Posterior vena cava (tissue), 2 donors: ENCODE results near the gene RIMKLB. TPM values are rescaled to one million over a fixed set of nuclear protein-coding genes. Genes with fewer than 3 reads are reported as not detected.
"Not testable (repeated sequence)": the region's sequence is repeated elsewhere in the genome, so short reads cannot be mapped to it uniquely, and the experiment has no call there.

Source experiments
- DNase-seq: peaks from one replicate; pipeline ENCODE4 v3.0.0-alpha.2; 2020; ENCODE audit warnings: low spot score
- intact Hi-C, 2 donors: fragments of 100-400 bp; cut with DNase I; formaldehyde crosslinking; loops; one replicate each; pipeline versions ENCODE4 v1.14.1 to v1.14.2; 2022 to 2023
- total RNA-seq, 2 donors: library from RNA; stranded (reverse); fragmentation: NEBNext Ultra II Directional; extraction: Animal tissue kit (Norgen Biotek cat#: 25700); gene quantifications; one replicate each; pipeline ENCODE4 v1.2.1, GENCODE V29; 2021
- donor health status: DM: yes; HTN: yes; CAD: no.
- donor health status: DM: yes; HTN: yes; CAD: no.

Gene RIMKLB
- total RNA-seq, 2 donors from 2014 or later = 51.1 to 56.3 TPM

DNA sequence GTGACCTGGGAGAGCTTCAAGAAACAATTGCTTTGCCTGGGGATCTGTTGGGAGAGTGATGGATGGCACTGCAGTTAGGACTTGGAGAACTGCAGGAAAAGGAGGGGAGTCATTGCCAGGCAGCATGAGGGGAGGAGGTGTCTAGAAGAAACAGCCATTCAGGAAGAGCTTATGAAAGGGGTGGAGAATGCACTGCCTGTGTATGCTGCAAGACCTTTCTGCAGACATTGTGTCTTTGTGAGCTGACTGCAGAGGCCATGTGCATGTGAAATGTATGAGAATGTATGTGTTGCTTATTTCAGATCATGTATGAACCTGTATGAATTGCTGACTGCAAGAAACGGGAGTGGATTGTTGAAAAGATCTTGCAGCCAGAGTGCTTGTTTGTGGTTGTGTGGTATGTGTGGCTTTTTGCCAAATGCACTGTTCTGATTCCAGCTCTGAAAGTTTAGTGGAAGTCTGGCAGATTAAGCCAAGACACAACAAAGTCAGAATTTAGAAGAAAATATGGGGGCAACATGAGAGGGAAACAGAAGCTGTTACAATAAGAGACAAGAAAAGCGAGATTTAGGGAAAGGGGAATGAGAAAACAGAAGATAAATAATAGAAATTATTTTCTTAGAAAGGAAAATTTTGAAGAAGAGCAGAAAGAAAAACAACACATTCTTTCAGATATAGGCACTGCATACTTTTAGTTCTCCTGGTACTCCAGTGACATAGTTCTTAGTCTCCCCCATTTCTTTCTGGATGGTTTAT lies 9.8 kb upstream of the RIMKLB start:
- DNase-seq = no peak
- intact Hi-C loops = loop anchor here in 1 of 2 donors (10.0 kb wide), 1 partner anchor 137 kb away; the partner anchor contains the start of gene A2ML1

DNA sequence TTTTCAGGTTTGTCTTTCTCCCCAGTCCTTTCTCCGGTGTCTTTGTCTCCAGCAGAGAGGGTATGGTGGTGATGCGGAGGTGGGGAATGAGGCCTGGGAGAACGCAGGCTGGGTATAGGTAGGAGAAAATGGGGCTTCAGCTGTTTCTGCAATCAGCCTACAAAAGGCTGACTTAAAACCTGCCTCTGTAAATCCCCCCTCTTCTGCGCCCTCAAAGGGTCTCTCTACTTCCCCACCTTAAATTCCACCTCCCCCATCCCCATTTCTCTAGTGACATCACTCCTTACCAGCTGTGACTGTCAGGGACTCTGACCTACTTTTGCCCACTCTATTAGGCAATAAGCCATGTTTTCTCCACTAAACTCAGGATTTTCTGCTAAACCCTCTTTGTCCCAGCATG lies 8.1 kb upstream of the RIMKLB start:
- intact Hi-C loops = loop anchor here in 1 of 2 donors (10.0 kb wide), 1 partner anchor 135 kb away; the partner anchor contains the start of gene A2ML1
- DNase-seq = no peak

DNA sequence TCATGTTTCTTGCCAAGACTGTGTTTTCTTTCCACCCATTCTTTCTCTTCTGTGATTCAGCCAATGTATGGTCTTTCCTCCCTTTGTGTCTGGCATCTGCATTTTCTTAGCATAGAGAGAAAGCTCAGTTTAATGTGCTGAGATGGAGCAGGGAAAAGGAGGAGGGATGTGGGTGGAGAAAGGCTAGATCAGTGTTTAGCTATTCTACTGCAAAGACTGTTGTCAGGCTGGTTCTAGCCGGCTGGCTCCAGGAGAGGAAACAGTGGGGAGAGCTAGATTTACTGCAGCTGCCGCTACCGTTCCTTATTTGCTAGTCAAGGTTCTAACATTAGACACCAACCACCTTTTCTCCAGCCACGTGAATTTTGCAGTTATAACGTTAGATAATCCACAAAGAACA lies 5.2 kb upstream of the RIMKLB start:
- intact Hi-C loops = no loop called here
- DNase-seq = no peak

DNA sequence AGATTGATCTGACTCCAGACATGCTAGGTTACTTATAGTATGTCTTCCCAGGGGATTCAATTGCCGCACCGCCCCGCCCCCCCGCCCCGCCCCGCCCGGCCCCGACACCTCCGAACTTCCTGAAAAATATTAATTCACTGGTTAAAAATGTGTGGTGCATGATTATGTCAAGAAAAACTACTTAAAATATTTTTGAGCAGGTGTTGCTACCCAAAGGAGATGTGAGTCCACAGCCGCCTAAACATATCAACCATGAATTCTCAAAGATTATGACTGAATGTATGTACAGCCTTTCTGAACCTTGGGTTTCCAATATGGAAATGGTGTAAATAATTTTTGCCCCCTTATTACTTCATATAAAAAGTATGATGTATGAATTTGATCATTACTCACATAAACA lies 2.7 kb upstream of the RIMKLB start:
- DNase-seq = no peak
- intact Hi-C loops = no loop called here

DNA sequence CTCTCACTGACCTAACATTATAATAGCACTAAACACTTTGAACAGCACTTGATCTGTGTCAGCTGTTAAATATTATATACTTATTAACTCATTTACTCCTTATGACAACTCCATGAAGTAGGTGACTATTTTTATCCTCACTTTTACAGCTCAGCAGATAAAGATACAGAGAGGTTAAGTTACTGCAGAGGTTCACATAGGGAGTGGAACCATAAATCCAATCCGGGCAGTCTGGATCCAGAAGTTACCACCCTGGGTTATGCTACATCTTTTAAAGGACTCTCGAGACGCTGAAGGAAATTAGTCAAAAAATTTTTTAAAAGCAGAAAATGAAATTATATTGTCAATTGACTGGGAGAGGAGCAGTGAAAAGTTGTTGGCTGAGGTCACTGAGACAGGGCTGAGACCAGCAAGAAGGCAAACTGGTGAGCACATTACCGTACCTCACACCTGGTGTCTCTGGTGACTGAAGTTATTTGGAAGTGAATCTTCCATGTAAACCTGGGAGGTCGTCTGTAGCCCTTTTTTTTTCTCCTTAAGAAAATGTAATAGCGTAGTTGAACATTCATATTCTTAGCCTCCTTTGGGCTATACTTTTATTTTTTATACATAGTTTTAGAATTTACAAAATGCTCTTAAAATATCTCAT lies 1.2 kb upstream of the RIMKLB start:
- intact Hi-C loops = no loop called here
- DNase-seq = no peak

DNA sequence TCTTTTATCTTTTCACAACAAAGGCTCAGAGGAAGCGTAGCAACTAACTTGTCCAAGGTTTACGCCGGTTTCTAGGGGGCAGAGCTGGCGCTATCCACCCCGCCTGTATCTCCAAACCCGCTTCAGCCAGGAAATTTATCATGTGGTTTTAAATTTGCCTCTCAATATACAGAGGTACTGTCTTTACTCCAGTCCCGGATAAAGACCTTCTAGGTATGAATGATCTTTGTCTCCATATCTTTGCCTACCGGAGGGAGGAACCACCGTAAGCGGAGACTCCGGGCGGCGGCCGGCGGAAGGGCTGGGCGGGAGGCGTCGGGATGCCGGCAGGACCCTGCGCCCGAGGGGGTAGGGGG lies 693 bp upstream of the RIMKLB start:
- intact Hi-C loops = no loop called here
- no peak for DNase-seq

DNA sequence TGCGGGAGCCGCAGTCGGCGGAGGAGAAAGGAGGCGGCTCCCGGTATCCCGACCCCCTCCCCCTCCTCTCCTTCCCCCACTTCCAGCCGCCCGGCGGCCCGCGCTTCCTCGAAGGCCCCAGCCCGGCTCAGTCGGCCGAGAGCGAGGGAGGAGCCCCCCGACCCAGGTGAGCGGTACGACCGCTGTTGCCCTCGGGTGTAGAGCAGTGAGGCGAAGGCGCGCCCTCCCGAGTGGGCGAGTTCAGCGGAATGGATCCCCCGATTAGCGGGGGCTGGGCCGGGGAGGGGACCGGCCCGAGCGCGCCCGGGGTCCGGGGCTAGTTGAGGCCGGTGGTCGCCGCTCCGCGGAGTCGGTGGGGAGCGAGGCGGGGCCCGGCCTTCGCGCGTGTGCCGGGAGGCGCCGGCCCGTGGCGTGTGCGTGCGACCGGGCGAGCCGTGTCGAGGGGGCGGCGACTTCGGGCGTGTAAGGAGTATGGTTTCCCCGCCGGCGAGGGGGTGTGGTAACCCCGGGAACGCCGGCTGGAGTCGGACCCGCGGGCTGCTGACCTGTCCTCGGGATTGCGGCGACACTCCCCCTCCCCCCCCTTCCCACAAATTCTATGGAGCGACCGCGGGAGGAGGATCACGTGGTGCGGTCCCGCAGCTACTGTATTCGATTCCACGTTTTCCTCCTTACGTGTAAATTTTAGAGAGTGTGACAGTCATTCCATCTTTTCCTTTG lies 501 bp downstream of the RIMKLB start:
- peak; percentile 91 for DNase-seq
- intact Hi-C loops = no loop called here

DNA sequence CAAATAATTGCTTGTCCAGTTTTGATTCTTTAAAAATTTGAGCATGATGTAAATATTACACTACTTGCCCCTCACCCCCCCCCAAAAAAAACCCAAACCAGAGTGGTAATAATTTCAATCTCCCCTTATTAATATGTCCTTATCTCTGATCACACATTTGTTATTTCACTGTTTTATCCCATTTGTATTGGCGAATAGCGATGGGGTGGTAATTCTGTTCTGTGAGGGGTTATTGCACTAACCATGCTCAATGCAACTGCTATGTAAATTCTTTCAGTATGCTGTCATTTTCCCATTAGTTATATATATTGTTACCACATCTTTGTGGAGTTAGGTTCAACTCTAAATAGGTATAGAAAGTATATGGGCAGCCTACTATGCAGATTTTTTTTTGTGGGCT lies 1.1 kb downstream of the RIMKLB start:
- DNase-seq = no peak
- intact Hi-C loops = no loop called here

DNA sequence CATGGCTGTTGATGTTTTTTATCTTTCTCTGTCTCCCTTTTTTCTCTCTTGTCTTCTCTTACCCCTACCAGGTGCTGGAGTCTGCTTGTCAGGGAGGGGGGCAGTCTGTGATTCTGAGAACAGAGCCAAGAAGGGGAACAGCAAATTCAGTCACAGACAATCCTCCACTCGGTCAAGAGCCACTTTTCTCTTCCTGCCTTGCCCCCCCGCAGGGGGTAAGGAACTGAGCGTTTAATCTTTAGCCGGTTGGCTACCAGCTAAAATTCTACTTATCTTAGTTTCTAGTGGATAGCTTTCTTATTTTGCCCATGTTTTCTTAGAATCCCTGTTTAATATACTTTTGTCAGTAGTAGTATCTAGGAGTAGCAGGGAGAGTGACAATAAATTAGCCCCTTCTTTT lies 1.9 kb downstream of the RIMKLB start:
- intact Hi-C loops = loop anchor here in 1 of 2 donors (10.0 kb wide), 1 partner anchor 55 kb away; no protein-coding TSS in a partner anchor
- DNase-seq = no peak

DNA sequence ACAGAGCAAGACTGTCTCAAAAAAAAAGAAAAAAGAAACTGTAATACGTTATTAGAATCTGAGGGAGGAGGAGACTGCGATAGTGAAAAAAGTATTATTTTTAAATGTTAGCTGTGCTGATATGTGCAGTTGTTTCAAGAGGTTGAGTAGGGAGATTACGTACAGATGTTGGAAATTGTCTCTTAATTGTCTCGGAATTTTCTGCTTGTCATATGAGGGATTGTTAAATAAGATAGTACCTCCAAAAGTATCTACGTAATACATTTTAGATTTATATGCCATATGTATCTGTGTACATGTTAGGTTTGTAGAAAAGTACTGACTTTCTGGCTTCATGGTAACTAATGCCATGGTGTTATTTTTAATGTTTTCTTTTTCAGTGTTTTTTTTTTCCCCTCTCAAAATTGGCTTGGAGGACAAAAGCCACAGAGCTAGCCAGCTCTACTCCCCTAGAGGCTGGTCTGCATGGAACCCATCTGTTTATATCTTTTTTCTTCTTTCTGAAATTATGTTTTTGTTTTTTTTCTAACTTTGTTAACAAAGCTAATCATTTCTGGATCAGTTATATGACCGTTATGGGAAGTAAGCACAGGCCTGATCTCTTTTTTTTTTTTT lies 3.4 kb downstream of the RIMKLB start:
- DNase-seq = no peak
- intact Hi-C loops = loop anchor here in 1 of 2 donors (10.0 kb wide), 1 partner anchor 54 kb away; no protein-coding TSS in a partner anchor

DNA sequence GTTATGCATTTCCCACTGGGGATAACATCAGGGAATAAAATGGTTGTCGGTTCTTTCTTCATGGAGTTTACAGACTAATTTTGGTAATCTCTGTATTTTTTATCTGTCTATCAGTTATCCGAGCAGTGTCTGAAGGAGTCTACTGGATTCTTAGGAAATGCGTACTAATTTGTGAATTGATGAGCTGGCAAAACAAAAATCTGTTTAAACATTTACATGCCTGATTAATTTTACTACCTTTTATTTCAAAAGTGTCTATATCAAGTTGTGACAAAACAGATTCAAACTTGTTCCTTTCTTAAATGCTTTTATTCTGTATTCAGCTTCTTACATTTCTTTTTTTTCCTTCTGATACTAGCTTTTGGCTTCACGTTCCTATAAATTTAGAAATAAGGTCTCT lies 4.4 kb downstream of the RIMKLB start:
- no peak for DNase-seq
- intact Hi-C loops = loop anchor here in 1 of 2 donors (10.0 kb wide), 1 partner anchor 53 kb away; no protein-coding TSS in a partner anchor

DNA sequence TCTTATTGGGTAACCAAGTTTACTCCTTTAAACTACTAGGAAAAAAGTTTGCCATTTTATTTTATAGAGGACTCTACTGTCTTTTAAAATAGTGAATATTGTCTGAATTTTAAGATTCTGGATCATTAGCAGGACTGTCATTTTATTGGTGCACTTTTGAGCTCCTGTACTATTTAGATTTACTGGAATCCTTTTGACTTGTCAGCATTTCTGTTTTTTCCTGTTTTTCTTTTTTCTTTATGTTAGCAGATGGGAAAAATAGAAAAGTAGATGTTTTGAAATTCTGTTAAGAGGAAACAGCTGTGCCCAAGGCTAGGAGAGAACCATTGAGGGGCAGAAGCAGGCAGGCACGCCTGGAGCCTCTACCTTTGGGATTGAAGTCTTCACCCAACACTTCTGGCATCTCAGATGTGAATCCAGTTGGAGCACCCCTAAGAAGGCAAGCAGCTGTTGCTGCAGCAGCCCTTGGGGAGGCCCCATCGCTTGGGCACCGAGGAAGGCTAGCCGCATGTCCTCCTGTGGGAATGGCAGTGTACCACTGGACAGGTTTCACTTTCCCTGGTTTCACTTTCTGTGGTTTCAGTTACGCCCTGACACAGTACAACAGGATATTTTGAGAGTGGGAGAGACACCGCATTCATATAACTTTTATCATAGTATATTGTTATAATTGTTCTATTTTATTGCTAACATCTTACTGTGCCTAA lies 11.5 kb downstream of the RIMKLB start:
- intact Hi-C loops = loop anchor here in 1 of 2 donors (10.0 kb wide), 1 partner anchor 46 kb away; no protein-coding TSS in a partner anchor
- DNase-seq = no peak

DNA sequence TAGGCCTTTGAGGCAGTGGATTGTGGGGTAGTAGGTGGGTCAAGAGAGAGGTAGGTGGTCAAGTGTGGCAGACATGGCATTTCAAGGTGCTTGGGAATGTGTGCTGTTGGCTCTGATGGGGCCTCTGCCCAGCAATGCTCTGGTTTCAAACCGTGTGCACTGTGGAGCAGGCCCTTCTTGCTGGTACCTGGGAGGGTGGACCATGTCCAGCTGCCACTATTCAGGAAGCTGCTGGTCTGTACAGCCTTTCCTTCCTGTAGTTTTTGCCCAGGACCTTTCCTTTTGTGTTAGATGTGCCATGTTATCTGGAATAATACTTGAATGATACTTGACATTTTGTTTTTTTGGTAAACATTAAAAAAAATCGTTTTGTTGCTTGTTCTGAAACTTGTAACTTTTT lies 14.8 kb downstream of the RIMKLB start:
- intact Hi-C loops = no loop called here
- DNase-seq = no peak

DNA sequence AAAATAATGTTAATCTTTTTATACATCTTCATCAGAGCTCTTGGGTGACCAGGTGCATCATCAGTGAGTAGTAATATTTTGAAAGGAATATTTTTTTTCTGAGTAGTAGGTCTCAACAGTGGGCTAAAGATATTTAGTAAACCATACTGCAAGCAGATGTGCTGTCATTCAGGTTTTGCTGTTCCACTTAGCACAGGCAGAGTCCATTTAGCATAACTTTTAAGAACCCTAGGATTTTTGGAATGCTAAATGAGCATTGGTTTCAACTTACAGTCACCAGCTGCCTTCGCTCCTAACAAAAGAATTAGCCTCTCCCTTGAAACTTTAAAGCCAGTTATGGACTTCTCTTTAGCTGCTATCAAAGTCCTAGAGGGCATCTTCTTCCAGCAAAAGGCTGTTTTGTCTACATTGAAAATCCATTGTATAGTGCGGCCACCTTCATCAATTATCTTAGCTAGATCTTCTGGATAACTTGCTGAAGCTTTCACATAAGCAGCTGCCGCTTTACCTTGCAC lies 24.6 kb downstream of the RIMKLB start:
- DNase-seq = no peak
- intact Hi-C loops = no loop called here

DNA sequence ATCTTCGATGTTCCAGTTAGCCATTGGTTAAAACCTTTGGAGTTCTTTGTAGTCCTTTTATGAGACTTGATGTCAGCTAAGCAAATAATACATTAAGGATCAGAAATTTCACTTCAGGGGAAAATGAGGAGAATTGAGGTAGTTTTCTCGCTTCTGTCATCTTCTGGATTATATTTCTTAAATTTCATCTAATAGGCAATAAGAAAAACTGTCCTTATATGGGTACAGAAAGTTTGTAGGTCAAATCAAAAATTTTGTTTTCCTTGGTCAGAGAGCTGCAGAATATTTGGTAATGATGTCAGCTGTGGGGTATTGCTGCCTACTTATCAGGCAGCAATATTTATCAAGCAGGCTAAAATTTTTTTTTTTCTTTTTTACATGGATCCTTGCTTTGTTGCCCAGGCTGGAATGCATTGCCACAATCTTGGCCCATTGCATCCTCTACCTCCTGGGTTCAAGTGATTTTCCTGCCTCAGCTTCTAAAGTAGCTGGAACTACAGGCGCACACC lies 37.1 kb downstream of the RIMKLB start:
- no peak for DNase-seq
- intact Hi-C loops = no loop called here

DNA sequence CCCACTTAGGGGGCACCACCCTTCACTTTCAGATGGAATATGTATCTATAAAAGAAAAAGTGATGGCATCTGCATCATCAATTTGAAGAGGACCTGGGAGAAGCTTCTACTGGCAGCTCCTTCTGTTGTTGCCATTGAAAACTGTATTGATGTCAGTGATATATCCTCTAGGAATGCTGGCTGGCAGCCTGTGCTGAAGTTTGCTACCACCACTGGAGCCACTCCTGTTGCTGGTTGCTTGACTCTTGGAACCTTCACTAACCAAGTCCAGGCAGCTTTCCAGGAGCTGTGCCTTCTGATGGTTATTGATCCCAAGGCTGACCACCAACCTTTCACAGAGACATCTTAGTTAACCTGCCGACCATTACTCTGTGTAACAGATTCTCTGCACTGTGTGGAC lies 44.7 kb downstream of the RIMKLB start:
- no peak for DNase-seq
- intact Hi-C loops = no loop called here

DNA sequence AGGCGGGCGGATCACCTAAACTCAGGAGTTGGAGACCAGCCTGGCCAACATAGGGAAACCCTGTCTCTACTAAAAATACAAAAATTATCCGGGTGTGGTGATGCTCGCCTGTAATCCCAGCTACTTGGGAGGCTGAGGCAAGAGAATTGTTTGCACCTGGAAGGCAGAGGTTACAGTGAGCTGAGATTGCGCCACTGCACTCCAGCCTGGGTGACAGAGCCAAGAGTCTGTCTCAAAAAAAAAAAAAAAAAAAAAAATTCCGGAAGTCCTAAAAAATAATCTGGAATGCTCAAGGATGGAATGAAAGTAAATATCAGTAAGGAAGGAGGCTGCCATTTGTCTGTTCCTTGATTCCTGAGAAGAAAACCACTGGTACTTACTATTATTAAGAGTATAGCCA lies 45.3 kb downstream of the RIMKLB start:
- DNase-seq, intact Hi-C loops: not testable (repeated sequence)

DNA sequence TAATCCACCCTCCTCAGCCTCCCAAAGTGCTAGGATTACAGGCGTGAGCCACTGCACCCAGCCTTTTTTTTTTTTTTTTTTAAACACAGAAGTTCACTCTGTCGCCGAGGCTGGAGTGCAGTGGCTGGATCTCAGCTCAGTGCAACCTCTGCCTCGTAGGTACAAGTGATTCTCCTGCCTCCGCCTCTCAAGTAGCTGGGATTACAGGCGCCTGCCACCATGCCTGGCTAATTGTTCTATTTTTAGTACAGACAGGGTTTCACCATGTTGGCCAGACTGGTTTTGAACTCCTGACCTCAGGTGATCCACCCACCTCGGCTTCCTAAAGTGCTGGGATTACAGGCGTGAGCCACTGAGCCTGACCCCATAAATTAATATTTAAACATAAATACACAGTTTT lies 47.8 kb downstream of the RIMKLB start:
- intact Hi-C loops, DNase-seq: not testable (repeated sequence)

DNA sequence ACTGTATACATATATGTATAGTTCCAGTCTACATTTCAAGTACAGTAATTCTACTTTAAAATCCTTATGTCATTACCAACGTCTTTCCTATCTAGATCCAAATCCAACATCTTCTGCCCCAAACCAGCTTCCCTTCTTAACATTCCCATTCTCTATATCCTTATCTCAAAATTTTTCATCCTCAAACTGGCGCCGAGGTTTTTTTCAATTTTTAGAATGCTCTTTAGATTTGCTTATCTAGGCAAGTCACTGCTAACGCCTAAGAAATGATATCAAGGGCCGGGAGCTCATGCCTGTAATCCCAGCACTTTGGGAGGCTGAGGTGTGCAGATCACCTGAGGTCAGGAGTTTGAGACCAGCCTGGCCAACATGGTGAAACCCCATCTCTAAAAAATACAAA lies 48.3 kb downstream of the RIMKLB start:
- intact Hi-C loops = no loop called here
- DNase-seq = no peak
